ENCODE measurements around the gene AHR.
"Not testable (repeated sequence)": the region's sequence is repeated elsewhere in the genome, so short reads cannot be mapped to it uniquely, and the experiment has no call there.

The AHR gene

GRCh38 chr7:17342756-17343155 is 44.3 kb downstream of the AHR start:
- DNase-seq = no peak

DNA sequence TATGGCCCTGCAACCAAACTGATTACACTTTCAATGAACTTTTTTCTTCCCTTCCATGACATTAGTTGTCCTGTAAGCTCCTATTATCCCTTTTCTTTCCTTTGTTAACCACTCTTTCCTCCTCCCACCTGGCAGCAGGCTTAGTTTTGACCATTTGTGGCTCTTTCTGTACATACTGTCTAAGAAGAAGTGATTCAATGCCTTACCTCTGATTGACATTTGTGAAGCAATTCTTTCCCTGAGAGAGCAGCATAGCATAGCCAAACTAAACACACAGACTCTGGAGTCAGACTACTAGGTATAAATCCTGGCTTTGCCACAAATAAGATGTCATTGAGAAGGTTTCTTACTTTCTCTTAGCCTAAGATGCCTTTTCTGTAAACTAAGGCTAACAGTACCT is 48.9 kb downstream of the AHR start:
- DNase-seq = no peak

DNA sequence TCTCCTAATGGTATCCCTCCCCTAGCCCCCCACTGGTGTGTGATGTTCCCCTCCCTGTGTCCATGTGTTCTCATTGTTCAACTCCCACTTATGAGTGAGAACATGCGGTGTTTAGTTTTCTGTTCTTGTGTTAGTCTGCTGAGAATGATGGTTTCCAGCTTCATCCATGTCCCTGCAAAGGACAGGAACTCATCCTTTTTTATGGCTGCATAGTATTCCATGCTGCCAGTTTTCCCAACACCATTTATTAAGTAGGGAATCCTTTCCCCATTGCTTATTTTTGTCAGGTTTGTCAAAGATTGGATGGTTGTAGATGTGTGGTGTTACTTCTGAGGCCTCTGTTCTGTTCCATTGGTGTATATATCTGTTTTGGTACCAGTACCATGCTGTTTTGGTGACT is 50.5 kb downstream of the AHR start:
- not testable (repeated sequence) for DNase-seq

DNA sequence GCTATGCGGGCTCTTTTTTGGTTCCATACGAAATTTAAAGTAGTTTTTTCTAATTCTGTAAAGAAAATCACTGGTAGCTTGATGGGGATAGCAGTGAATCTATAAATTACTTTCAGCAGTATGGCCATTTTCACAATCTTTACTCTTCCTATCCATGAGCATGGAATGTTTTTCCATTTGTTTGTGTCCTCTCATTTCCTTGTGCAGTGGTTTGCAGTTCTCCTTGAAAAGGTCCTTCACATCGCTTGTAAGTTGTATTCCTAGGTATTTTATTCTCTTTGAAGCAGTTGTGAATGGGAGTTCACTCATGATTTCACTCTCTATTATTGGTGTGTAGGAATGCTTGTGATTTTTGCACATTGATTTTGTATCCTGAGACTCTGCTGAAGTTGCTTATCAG is 51.9 kb downstream of the AHR start:
- not testable (repeated sequence) for DNase-seq

DNA sequence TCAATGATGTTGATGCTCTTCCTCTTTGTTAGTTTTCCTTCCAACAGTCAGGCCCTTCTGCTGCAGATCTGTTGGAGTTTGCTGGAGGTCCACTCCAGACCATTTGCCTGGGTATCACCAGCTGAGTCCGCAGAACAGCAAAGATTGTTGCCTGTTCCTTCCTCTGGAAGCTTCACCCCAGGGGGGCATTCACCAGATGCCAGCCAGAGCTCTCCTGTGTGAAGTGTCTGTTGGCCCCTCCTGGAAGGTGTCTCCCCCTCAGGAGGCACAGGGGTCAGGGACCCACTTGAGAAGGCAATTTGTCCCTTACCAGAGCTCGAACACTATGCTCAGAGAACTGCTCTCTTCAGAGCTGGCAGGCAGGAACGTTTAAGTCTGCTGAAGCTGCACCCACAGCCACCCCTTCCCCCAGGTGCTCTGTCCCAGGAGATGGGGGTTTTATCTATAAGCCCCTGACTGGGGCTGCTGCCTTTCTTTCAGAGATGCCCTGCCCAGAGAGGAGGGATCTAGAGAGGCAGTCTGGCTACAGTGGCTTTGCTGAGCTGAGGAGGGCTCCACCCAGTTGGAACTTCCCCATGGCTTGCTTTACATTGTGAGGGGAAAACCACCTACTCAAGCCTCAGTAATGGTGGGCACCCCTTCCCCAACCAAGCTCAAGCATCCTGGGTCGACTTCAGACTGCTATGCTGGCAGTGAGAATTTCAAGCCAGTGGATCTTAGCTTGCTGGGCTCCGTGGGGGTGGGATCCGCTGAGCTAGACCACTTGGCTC is 55.4 kb downstream of the AHR start:
- not testable (repeated sequence) for DNase-seq

GRCh38 chr7:17354473-17354872 is 56.0 kb downstream of the AHR start:
- no peak for DNase-seq

DNA sequence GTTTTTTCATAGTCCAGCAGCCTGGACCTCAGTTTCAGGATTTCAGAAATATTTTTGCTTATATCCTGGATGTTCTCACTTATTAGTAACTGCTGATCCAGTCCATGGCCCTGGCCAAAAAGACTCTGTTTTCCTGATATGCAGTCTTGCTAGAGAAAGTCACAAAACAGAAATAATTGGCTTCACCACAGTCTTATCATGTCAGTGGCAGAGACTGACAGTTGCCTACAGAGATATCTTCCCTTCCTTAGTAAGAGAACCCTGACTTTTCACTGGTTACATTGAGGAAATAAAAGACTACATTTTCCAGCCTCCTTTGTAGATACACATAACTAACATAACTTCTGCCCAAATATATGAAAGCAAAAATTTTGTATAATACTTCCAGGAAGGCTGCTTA is 56.6 kb downstream of the AHR start:
- no peak for DNase-seq

GRCh38 chr7:17357952-17358351 is 59.5 kb downstream of the AHR start:
- no peak for DNase-seq

GRCh38 chr7:17359610-17360009 is 61.2 kb downstream of the AHR start:
- no peak for DNase-seq

GRCh38 chr7:17362439-17363105 is 64.1 kb downstream of the AHR start:
- no peak for DNase-seq

GRCh38 chr7:17364671-17365070 is 66.2 kb downstream of the AHR start:
- no peak for DNase-seq

DNA sequence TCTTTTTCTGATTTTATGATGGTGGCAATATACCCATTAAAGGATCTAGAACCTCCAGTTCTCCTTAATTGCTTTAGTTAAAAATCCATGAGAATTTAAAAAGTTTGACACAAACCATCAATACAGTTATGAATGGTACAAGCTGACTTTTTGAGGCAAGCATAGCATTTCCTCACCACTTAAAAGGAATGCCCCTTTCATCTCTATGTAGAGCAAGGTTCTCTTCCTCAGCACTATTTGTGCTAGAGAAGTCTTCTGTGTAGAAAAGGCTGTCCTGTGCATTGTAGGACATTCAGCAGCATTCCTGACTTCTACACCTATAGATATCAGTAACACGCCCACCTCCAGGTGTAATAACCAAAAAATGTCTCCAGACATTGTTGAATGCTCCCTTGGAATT is 67.3 kb downstream of the AHR start:
- DNase-seq = no peak

GRCh38 chr7:17367502-17367901 is 69.0 kb downstream of the AHR start:
- no peak for DNase-seq

DNA sequence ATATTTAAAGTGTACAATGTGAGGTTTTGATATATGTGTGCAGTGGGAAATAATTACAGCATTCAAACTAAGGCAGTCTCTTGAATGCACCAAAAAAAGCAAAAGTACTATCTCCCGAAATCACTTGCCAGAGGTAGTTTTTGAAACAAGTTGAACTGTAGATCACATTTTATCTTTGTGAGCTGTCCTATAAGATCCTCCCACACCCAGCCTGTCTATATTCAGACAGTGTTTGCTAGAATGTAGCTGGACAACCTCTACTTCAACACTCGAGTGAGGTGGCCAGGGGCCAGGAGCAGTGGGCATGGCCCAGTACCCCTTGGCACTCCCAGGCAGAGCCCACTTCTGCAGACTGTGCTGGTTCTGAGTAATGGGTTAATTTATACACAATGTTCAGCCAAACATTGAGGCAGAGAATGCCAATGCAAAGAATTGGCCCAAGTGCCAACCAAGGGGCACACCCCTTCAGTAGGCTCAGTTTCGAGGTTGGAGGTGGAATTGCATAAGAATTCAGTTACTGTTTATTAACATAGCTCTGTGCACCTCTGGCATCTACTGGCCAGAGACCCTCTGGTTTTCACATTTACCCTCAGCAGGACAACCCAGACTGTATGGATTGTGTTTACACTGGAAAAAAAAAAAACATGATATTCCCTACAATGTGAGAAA is 70.5 kb downstream of the AHR start:
- no peak for DNase-seq

DNA sequence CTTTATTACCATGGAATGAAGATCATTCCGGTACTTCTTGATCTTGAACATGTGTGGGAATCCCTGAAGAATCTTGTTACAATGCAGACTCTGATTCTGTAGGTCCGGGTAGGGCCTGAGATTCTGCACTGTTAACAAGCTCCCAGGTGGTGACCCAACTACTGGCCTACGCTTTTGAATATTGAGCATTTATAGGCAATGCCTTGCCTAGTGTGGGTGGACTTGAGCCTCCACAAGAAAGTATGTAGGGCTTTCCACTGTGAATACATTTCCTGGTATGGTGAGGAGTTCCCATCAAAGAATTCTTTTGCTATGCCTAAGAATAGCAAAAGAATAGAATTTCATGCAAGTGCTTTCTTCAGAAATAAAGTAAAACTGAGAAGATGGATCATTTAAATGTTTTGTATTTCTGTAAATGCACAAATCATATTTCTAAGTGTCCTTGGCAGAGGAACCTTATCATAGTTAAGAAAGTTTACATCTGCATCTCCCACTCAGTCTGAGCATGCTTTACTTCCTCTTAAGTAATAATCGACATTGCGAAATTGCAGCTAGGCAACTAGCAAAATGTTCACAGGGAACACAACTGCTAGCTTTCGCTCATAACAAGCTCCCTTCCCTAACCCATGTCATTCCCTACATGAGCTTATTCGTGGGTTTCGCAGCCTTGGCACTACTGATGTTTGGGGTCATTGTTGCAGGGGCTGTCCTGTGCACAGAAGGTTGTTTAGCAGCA is 71.4 kb downstream of the AHR start:
- DNase-seq = no peak

GRCh38 chr7:17370901-17371585 is 72.6 kb downstream of the AHR start:
- DNase-seq = no peak

DNA sequence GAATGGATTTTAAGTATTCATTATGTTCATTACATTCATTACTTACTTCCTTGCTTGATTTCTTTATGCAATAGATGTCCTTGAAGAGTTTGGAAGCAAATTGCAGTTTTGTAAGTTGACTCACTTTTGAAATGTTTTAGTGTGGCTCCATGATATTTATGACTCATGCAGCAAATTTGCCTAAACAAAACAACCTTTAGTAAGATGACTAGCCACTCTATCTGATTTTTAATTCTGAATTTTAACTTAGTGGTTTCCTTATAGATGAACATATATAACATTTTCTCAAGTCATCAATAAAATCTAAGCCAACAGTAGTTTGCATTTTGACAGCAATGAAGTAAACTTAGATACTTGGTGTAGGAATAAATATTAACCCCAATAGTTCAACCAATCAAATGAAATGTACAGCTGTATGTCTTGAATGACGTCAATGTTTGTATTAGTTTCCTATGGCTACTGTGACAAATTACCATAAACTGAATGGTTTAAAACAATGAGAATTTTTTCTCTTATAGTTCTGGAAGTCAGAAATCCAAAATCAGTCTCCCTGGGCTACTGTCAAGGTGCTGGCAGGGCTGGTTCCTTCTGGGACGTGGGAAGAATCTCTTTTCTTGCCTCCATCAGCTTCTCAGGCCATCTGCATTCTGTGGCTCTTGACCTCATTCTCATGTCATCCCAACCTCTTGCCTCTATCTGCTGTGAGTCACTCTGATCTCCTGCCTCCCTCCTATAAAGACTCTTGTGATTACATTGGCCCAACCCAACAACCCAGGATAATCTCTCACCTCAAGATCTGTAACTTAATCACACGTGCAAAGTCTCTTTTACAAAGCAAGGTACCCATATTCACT is 73.4 kb downstream of the AHR start:
- DNase-seq = no peak

DNA sequence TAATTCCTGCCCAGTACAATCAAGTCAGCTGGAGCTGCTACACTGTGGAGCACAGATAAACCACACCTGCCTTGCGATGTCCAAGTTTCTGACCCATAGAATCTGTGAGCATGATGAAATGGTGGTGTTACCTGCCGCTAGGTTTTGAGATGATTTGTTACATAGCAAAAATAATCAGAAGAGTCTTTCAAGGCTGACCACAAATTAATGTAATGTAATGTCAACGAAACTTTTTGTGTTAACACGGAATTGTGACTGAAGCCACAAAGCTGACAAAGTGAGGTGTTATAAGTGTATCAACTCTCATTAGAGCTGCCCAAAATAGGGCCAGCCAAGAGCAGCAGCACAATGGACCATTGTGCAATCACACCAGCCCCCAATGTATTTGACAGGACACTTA is 75.7 kb downstream of the AHR start:
- DNase-seq = no peak

- no peak for DNase-seq
Measured at GRCh38 chr7:17374654-17375053, 76.2 kb downstream of the AHR start.

DNA sequence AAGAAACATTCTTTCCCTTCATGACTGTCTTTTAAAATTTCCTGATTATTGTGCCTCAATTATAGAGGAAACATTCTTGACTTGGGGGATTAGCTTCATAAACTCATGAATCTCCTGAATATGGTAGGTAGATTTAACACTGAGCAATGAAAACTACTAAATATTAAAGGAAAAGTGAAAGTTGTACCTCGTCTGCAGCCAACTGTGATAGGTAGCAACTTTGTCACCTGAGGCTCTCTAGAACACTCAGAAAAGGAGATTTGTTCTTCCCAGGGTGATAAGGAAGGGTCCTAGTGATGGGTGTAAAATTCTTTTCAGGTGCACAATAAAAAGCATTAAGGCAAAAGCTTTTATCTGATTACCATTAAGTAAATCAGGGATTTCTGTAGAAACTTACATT is 78.1 kb downstream of the AHR start:
- no peak for DNase-seq

DNA sequence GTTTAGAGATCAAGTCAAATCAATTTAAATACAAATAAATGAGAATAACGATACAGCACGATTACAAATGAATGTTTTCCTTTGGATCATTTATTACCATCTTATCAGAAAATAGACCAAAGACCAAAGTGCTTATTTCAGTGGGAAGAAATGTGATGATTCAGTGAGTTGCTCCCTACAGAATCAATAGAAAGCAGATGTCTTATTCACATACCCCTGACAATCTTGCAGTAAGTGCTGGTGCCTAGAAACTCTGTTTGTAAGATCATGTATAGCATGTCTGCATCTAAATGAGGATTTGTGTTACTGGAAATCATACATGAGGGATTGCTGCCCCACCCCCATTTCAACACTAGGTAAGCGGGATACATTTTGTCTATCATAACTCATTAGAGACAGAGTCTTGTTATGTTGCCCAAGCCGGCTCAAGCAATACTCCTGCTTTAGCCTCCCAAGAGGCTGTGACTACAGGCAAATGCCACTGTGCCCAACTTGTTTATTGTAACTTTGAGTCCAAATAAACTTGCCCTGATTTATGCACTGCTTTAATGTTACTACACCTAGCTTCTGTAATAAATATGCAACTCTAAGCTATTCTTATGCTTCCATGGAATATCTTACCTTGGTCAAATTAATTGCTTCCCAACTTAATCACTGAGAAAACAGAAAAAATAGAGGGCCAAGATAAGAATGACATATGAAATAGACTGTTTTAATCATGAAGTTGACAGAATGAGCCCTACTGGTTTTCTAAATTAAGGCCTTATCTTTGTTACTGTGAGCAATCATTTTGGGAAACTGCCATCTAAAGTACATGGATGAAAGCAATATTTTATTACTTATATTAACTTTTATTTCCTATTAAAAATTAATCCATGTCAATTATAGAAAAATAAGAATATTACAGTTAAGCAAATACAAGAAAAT is 82.5 kb downstream of the AHR start:
- no peak for DNase-seq

Data from effector CD4-positive, alpha-beta T cell (primary cell).